NCI-H146 (cell line): ENCODE measurements around the gene STX10.
A peak's percentile ranks its signal among the peaks of the same experiment; 100 is the strongest.
"Not testable (repeated sequence)": the region's sequence is repeated elsewhere in the genome, so short reads cannot be mapped to it uniquely, and the experiment has no call there.

Source experiments
- DNase-seq: peaks from one replicate; lab custom pipeline; 2025; lab: John Stamatoyannopoulos, UW

The STX10 gene

GRCh38 chr19:13164343-13165161, 14.4 kb upstream of the STX10 start:
- DNase-seq = peak; percentile 91

DNA sequence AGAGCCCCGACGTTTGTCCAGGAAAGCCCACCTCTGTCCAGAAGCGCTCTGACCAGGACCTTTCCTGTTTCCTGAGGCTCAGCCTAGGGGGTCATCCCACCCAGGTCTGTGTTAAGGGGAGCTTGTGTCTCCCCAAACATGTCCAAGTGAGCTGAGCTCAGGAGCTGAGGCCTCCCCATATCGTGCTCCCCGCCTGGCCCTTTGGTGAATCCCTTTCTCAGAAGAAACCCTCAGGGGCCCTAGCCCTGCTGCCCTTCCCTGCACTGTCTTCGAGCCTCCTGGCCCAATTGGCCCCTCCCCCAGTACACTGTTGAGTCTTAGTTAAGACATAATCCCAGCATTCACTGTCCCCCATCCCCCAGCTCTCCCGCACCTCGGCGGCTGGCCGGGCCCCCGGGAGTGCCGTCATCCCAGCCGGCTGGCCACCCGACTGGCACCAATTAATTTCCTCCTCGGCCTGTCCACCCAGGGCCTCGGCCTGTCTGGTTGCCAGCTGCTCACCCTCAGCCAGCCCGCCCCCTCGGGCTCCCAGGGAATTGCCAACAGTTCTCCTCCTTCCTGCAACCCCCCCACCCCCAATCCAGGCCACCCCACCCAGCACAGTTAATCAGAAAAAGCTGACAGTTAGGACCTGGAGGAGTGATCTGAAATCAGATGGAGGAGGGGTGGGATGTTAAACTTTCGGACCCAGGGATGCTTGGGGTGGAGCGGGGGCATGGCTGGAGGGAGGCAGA, 13.6 kb upstream of the STX10 start:
- DNase-seq = peak; percentile 87

DNA sequence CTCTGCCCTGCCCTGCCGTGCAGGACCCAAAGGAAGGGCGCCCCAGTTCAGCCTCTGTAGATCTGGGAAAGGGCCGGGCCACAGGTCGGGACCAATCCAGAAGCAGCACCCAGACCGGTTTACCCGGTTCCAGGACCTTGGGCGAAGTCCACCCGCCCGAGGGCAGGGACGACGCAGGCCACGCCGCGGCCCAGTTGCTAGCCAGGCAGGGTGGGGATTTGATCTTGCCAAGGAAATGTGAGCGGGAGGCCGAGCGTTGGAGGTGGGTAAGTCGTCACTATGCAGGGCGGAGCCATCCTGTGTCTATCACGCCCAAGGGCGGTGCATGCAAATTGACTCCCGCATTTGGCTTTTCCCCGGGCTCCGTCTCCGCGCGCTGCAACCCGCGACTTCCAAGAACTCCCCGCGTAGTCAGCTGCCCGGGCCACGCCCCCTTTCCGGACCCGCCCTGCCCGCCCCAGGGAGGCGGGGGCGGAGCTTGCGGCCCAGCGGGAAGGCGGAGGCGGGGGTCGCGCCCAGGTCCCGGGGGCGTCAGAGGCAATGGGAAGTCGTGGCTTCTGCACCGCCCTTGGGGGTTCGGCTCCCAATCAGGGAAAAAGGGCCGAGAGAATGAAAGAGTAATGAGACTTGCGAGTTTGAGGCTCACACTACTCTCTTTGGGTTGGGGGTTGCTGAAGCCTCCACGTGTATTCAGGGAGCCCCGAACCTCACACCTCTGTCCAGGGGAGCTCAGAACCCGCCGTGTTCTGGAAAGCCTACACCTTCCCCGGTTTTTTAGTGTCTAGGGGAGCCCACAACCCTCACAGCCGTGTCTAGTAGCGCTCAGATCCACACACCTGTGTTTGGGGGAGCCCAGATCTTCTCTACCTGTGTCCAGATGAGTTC, 12.8 kb upstream of the STX10 start:
- peak; percentile 98 for DNase-seq

DNA sequence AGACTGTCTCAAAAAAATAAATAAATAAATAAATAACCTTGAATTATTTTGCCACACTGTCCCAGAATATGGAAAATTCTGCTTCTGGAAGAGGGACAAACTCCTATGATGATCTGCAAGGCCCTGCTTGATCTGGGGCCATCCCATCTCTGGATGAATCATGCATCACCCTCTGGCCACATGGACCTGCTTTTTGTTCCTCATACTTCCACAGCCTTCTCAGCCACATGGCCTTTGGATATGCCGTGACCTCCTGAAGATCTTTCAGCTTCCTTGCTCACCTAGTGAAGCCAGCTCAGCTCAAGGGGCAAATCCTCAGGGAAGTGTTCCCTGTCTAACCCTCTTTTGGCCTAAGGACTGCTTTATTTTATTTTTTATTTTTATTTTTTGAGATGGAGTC, 10.4 kb upstream of the STX10 start:
- DNase-seq = no peak

GRCh38 chr19:13159713-13160112, 9.5 kb upstream of the STX10 start:
- DNase-seq = no peak

- peak; percentile 84 for DNase-seq
Observed at GRCh38 chr19:13155472-13156359, 5.5 kb upstream of the STX10 start.

GRCh38 chr19:13154911-13155471, 4.8 kb upstream of the STX10 start:
- peak; percentile 79 for DNase-seq

DNA sequence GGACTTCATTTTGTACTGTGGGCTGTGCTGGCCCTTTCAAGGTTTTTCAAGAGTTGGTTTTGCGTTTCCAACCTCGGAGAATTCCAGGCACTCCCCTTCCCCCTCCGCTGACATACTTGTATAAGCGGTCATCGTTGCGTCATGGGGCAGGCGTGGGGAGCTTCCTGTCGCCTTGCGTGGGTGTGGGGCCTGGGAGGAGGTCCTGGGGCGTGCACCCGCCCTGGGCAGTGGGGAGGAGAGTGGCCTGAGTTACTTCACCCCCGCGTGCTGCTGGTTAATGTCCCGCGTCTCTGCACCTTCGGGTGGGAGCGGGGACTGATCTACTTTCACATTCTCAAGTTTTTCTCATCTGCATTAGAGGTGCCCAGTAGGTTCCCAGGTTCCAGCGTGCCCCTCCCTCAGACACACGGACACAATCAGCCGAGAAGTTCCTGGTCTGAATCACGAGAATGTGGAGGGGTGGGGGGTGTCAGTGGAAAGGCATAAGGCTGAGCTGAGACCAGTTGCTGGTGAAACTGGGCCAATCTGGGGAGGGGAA, 4.1 kb upstream of the STX10 start:
- DNase-seq = peak; percentile 63

DNA sequence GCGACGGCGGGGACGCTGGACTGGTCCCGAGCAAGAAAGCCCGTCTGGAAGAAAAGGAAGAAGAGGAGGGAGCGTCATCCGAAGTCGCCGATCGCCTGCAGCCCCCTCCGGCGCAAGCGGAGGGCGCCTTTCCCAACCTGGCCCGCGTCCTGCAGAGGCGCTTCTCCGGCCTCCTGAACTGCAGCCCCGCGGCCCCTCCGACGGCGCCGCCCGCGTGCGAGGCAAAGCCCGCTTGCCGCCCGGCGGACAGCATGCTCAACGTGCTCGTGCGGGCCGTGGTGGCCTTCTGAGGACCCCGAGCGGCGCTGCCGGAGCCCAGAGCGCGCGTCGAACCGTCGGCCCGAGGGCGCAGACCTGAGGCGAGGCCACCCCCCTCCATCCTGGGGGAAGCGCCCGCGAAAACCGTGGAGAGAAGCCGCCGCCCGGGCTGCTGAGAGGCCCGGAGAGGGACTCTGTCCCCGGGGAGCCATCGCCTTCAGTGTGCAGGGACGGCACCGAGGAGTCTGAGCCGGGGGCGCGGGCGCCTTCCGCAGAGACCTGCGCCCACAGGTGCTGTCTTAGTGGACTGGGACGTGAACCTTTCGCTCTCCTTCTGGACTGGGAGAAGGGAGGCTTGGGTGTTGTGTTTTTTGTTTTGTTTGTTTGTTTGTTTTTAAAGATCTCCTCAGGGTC, 3.5 kb upstream of the STX10 start:
- DNase-seq = peak; percentile 82

DNA sequence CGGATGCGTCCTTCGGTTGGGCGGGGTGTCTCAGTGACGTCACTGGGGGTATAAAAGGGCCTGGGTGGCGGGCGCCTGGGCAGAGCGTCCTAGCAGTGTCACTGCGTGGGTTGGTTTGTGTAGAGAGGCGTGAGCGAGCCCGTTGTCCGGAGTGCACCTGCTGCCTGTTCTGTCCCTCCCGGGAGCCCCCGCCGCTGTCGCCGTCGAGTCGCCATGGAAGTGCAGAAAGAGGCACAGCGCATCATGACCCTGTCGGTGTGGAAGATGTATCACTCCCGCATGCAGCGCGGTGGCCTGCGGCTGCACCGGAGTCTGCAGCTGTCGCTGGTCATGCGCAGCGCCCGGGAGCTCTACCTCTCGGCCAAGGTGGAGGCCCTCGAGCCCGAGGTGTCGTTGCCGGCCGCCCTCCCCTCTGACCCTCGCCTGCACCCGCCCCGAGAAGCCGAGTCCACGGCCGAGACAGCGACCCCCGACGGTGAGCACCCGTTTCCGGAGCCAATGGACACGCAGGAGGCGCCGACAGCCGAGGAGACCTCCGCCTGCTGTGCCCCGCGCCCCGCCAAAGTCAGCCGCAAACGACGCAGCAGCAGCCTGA, 2.9 kb upstream of the STX10 start:
- peak; percentile 99 for DNase-seq

DNA sequence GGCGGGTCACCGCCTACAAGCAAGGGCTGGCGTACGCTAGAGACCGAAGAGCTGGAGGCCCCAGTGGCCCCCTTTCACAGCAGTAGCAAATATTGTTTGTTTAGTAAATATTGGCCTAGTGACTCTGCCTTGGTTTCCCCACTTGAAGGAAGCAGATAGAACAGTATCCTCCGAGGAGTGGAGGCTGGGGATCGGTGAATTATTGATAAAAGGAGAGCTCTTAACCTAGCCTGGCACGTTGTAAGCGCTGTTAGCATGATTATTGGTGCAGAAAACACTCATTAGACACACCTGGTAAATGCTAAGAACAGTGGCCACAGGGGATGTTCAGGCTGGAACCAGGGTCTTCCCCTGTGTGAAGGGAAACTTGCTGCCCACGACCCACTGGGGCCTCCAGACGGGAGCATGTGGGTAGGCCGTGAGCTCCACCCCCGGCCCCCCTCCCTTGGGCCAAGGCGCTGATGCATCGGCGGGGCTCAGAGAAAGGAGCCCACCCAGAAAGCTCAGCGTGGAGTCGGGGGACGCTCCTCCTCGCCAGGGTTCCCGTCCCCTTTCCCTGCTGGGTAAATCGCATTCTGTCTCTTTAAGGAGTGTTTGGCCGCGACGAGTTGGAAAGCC, 2.3 kb upstream of the STX10 start:
- DNase-seq = no peak

DNA sequence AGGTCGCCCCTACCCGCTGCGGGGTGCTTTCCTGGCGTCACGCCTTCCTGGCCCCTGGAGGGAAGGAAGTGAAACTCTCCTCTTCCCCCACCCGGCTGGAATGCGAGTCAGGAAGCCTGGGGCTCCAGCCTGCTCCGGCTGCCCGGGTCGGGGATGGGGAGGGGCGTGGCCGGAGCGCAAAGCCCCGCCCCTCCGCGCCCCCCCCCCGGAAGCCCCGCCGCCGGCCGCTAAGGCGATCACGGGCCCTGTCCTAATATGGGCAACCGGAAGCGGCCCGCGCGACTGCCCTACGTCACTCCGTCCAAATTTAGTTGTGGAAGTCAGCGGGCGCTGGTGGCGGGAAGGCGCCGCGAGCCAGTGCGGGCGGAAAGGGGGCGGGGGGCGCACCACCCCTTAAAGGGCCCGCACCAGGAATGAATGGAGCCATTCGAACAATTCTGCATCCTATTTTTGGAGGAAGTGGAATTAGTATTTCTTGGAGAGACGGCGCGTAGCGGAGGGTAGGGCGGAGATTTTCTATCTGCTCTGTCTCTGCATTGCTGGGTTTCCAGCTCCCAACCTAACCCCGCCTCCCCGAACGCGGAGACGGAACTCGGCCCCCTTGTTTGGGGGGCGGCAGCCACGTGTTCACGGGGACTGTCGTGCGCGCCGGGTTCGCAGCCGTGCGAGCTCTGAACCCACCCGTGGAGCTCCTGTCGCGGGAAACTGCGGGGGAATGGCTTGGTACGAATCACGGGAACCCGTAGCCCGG, 1.6 kb upstream of the STX10 start:
- DNase-seq = peak; percentile 99

DNA sequence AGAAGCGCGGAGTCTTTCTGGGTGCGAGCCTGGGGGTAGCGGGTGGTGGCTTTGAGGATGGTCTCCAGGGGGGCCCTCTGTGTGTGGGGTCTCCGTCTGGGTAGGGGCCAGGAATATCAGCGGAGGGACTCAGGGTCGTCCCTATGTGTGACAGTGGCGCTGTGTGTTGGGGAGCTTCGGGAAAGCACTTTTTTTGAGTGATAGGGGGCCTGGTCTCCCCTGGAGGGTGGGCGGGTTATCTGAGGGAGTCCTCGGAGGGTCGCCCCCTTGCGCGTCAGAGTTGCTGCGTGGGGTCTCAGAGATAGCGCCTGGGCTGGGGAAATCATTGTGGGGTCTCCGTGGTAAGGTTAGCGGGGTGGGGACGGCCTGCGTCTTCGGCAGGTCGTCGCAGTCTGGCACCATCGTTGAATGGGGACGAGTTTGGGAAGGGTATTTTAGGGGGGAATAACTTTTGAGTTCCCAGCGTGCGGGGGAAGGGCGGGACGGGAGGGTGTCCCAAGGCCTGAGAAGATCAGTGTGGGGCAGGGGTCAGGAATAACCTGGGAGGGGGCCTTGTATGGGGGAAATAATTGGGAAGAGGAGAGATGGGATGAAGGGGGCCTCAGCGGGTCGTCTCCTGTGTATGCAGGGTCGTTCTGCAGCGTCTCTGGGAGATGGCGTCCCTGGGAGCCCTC, 893 bp upstream of the STX10 start:
- no peak for DNase-seq

DNA sequence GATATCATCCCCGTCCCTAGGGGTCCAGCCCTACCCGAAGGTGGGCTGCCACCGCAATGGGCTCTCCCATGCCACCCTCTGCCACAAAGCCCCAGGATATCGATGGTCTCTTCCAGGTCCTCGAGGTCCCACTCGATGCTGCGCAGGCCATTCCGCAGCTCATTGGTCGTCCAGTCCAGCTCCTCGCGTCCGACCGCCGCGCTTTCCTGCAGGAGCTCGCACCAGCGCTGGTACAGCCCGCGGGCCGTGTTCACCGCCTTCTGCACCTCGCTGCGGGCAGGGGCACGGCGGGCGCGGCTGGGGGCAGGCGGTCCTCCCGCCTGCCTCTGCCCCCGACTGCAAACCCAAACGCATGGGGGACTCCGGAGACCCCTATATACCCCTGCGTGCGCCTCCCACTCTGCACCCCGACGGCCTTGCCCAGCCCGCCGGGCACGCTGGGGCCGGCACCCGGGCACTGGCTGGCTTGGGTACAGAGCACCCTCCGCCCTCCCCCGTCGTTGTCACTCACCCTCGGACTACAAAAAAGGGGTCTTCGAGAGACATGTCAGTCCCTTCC, 468 bp downstream of the STX10 start:
- peak; percentile 81 for DNase-seq

- DNase-seq = not testable (repeated sequence)
Observed at GRCh38 chr19:13149173-13149627, 975 bp downstream of the STX10 start.

- DNase-seq = no peak
Observed at GRCh38 chr19:13146763-13147563, 3.2 kb downstream of the STX10 start.
